GM21515 (cell line): ENCODE data around the gene ERVK3-1.
"Not testable (repeated sequence)": the region's sequence is repeated elsewhere in the genome, so short reads cannot be mapped to it uniquely, and the experiment has no call there.

Experiments
- ATAC-seq: cut with Tn5 transposase; IDR thresholded peaks from one replicate; pipeline ENCODE4 v1.9.1; 2021; ENCODE audit not compliant: unreplicated experiment

ERVK3-1 gene, protein sequence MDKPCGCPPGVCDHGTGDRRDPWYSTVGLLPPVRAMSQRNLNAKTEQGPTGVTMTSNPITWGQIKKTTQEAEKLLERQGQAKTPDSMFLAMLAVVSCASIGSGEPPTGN

DNA sequence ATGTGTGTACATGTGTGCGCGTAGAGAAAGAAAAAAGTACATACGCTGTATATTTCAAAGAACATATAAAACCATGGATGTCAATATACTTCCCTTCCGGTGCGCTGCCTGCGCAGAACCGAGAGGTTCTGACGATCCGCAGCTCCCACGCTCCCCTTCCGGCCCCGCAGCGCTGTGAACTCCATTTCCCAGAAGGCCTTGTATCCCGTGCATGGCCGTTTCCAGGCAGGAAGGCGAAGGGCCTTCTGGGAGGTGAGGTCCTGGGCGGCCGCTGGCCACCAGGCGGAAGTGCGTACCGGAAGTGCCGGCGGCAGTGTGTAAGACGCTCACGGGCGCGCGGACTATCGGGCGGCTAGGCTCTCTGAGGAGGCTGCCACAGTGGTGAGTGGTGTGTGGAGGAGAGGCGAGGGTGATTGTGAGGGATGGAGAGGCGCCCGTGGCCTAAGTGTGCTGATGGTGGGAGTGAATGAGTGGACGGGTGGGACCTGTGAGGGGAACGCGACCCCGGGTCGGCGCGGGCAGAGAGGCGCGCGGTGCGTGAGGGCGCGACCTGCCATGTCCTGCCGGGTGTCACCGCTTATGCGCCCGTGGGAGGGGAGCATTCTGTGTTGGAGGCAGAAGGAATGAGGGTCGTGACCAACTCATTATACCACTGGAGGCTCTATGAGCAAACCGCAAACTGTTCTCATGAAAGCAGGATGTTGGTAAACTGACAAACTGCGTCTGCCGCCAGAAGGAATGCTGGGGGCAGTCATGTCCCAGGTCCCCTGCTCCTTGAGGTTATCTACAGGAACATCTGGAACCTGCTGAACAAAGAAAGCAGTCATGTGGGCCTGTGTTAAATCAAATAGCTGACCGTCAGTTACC is at the start of gene ERVK3-1:
ERVK3-1 (plus strand) TSS at position 313 of the 867 bp plus-strand sequence. CDS start 6,792 bp downstream, outside the sequence.
- ATAC-seq = peak; percentile 86

DNA sequence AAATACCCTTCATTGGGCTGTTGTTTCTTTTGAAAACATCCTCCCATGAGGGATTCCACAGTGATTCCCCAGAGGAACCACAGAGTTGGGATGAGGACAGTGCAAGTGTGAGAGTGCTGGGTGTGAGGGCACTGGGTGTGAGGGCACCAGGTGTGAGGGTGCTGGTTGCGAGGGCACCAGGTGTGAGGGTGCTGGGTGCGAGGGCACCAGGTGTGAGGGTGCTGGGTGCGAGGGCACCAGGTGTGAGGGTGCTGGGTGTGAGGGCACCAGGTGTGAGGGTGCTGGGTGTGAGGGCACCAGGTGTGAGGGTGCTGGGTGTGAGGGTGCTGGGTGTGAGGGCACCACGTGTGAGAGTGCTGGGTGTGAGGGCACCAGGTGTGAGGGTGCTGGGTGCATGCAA is 46.9 kb upstream of the ERVK3-1 start:
- not testable (repeated sequence) for ATAC-seq

DNA sequence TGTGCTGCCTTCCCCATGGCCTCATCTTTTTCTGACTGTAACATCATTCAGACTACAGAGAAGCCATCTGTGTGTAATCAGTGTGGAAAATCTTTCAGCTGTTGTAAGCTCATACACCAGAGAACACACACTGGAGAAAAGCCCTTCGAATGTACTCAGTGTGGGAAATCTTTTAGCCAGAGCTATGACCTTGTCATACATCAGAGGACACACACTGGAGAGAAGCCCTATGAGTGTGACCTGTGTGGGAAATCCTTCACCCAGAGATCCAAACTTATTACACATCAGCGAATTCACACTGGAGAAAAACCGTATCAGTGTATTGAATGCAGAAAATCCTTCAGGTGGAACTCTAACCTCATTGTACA is 43.6 kb upstream of the ERVK3-1 start:
- no peak for ATAC-seq

DNA sequence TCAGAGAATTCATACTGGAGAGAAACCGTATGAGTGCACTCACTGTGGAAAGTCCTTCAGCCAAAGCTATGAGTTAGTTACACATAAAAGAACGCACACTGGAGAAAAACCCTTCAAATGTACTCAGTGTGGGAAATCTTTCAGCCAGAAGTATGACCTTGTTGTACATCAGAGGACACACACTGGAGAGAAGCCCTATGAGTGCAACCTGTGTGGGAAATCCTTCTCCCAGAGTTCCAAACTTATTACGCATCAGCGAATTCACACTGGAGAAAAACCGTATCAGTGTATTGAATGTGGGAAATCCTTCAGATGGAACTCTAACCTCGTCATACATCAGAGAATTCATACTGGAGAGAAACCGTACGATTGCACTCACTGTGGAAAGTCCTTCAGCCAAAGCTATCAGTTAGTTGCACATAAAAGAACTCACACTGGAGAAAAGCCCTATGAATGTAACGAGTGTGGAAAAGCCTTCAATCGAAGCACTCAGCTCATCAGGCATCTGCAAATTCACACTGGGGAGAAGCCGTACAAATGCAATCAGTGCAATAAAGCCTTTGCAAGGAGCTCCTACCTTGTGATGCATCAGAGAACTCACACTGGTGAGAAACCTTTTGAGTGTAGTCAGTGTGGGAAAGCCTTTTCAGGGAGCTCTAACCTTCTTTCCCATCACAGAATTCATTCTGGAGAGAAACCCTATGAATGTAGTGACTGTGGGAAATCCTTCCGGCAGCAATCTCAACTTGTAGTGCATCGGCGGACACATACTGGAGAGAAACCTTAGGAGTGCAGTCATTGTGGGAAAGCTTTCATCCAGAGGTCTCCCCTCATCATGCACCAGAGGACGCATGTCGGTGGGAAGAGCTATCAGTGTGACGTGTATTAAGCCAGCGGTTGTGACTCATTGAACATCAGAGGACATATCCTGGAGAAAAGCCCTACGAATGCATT is 42.9 kb upstream of the ERVK3-1 start:
- ATAC-seq = no peak

DNA sequence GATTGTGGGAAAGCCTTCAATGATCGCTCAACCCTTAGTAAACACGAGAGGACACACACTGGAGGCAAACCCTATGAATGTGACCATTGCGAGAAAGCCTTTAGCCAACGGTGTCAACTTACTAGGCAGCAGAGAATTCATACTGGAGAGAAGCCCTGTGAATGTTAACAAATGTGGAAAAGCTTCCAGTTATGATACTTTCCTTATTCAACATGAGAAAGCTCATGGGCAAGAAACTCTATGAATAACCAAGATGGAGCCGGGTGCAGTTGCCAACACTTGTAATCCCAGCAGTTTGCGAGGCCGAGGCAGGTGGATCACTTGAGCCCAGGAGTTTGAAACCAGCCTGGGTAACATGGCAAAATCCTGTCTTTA is 42.3 kb upstream of the ERVK3-1 start:
- ATAC-seq = no peak

DNA sequence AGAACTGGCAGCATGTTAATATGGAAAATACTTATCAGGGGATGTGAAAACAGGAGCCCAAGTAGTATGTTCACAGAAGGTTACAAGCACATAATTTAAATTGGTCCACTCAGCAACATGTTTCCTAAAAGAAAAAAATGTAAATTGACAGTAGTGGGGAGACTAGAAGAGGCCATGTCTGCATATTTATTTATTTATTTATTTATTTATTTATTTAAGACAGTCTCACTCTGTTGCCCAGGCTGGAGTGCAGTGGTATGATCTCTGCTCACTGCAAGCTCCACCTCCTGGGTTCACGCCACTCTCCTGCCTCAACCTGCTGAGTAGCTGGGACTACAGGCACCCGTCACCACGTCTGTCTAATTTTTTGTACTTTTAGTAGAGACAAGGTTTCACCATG is 40.1 kb upstream of the ERVK3-1 start:
- ATAC-seq = no peak

DNA sequence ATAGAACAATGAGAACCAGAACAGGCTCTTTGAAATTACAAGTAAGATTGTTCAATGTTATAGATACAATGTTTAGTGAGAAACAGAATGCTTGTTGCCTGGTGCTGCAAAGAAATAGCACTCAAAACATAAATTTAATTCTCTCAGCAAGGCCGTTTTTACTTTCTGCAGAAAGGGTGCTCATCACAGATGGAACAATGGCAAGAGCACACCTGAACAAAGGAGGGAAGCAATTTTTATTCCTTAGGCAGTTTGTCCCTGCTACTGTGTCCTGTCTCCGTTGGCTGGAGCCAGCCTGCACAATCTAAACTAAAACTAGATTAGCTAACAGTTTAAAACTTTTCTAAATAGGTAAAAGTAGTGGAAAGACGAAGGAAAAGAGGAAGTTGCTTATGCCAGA is 36.8 kb upstream of the ERVK3-1 start:
- ATAC-seq = no peak

DNA sequence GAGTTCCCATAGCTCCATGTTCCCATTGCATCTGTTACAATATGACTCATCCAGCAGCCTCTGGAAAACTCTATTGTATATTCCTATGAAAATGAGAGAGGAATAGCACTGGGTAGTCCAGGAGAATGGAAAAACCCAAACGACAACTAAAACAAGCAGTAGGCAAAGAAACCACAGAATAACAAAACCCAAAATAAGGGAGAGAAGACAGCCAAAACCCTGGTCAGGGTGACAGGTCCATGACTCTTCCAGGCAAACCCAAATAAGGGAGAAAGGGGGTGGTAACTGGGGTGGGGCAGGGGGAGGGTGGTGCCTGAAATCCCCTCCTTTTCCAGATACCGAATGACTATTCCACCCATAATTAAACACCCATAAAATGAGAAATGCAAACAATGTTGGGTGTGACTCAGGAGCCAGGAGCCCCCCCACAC is 30.4 kb upstream of the ERVK3-1 start:
- no peak for ATAC-seq

DNA sequence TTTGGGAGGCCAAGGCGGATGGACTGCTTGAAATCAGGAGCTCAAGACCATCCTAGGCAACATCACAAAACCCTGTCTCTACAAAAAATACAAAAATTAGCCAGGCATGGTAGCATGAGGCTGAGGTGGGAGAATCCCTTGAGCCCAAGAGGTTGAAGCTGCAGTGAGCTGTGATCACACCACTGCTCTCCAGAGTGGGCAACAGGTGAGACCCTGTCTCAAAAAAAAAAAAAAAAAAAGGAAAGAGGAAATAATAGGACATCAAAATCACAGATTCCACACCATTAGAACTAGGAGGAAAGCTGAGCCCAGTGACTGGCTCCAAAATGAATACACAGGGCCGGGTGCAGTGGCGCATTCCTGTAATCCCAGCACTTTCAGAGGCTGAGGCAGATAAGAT is 29.6 kb upstream of the ERVK3-1 start:
- no peak for ATAC-seq

DNA sequence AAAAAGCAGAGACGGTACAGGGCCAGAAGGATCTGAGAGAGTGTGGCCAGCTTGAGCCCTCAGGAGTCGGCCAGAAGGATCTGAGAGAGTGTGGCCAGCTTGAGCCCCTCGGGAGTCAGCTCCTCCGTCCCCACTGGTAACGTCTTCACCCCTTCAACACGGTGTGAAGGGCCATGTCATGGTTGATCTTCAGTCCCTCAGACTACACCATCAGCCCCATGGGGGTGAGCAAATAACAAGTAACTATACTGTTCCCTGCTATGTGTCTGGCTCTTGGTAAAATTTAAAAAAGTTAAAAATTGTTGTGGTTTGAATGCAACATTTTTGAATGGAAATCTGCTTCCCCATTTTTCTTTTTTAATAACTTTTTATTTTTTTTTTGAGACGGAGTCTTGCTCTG is 28.0 kb upstream of the ERVK3-1 start:
- ATAC-seq = no peak

DNA sequence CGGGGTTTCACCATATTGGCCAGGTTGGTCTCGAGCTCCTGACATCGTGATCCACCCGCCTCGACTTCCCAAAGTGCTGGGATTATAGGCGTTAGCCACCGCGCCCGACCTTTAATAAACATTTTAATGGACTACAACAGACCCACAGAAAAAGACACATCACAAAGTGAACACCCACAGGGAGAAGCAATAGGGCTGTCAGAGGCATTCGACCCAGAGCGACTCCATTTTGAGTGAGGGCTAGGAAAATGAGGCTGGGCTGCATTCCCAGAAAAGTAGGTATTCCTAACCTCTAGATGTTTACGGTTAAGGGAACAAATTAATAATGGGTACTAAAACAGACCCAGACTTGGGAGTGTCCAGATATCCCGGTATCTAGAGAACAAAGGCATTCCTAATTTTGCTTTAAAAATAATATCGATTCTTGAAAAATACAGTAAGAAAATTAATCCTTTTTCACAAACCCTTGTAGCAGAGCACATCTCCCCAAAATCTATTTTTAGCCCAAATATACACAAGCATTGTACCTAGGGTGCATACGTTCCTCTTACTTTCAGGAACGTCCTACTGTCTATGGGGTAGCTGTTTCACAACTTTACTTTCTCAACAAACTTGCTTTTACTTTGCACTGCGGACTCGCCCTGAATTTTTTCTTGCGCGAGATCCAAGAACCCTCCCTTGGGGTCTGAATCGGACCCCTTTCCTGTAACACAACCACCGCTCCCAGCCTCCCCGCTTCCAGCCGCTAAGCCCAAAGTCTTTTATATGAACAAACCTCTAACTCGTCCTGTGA is 27.2 kb upstream of the ERVK3-1 start:
- no peak for ATAC-seq

DNA sequence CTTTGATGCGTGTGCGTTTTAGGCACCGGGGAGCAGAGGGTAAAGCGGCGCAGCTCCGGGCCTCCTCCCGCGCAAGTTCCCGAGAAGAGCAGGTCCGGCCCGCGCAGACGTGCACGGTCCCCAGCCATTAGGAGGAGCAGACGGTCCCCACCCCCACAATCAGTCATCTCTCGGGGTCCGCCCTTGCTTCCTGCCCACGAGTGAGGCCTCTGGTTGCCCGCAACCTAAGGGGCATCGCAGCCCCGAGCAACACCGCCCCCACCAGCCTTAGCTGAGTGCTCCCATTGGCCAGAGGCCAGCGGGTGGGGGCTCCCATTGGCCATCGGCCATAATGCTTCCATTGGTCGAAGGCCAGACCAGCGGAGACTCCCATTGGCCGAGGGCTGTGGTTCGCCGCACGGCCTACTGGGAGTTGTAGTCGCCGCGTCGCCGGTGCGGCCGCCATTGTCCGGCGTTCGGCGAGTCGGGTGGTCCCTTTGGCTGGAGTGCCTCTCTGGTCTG is 26.6 kb upstream of the ERVK3-1 start, which contains the start of gene ZNF8:
ZNF8 (plus strand) TSS at position 415 of the 501 bp plus-strand sequence. CDS start 127 bp downstream, outside the sequence.
- ATAC-seq = peak; percentile 95

DNA sequence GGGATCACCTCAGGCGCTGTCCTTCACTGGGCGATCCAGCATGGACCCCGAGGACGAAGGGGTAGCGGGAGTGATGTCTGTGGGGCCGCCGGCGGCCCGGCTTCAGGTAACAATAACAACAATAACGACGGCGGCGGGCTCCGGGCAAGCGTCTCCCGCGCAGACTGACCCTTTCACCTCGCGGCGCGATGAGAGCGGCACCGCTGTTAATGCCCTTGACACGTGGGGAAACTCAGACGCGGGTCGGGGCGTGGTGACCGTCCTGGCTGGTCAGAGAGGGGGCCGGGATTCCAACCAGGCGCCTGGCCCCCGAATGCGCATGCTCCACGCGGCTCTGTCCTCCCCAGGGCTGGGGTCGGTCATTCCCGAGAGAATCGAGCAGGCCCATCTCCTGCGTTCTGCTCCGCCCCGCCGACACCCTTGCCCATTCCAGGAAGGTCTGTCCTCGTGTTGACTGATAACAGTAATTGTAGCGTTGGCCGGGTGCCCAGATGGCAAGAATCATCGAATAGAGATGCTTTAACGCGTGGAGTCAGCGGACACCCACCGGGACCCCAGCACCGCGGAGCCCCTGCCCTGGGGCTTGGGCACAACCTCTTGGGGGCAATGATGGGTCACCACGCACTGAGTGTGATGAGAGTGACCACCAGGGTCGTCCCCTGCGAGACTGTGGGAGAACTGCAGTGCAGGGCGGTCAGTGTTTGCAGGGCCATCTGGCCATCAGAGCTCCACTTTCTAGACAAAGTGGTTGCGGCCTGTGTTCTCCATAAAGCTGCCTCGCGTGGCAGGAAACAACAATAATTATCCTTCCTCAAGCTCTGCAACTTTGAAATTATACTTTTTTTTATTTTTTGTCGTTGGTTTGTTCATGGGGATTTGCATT is 25.9 kb upstream of the ERVK3-1 start:
- peak; percentile 30 for ATAC-seq

DNA sequence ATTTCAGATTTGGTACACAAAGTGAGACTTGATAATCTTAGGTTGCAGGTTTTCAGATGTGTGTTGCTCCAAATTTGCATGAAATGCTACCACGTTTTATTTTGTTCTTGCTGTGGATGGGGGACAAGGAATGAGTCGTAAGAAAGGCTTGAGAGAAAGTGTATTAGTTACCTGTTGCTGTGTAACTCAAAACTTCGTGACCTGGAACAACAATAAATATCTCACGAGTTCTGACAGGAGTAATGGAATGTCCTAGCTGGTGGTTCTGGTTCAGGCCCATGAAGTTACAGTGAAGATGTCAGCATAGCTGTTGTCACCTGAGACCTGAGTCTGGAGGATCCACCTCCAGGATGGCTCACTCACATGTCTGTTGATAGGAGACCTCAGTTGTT is 25.3 kb upstream of the ERVK3-1 start:
- ATAC-seq = no peak

DNA sequence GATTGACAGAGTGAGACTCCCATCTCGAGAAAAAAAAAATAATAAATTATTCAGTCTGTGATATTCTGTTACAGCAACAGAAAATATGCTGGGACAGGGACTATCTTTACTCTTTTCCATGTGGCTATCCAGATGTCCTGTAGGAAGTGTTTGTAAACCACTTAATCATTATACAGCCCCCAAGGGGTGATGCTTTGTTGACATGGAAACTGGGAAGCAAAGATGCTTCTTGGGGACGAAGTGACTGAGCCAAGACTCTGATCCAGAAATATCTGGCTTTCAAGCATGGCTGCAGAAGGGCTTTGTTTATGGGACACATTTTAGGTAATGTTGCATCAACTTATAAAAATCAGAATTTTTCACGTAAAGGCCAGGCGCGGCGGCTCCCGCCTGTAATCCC is 21.0 kb upstream of the ERVK3-1 start:
- ATAC-seq = no peak

DNA sequence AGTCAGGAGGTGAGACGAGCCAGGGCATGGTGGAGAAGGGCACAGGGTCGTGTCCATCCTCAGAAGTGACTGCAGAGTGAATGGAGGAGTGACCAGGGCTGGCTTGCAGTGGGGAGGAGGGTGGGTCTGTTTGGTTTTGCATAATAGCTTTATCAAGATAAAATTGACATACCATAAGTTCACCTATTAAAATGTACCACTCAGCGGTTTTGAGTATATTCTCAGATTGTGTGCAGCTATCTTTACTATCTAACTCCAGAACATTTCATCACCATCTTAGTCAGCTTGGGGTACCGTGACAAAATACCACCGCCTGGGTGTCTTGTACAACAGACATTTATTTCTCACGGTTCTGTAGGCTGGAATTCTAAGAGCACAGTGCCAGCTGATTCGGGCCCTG is 13.2 kb upstream of the ERVK3-1 start:
- ATAC-seq = no peak

DNA sequence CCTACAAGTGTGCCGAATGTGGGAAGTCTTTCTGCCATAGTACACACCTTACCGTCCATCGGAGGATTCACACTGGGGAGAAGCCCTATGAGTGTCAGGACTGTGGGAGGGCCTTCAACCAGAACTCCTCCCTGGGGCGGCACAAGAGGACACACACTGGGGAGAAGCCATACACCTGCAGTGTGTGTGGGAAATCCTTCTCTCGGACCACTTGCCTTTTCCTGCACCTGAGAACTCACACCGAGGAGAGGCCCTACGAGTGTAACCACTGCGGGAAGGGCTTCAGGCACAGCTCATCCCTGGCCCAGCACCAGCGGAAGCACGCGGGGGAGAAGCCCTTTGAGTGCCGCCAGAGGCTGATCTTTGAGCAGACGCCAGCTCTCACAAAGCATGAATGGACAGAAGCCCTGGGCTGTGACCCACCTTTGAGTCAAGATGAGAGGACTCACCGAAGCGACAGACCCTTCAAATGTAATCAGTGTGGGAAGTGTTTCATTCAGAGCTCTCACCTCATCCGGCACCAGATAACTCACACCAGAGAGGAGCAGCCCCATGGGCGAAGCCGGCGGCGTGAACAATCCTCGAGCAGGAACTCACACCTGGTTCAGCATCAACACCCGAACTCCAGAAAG is 10.3 kb upstream of the ERVK3-1 start:
- ATAC-seq = no peak

DNA sequence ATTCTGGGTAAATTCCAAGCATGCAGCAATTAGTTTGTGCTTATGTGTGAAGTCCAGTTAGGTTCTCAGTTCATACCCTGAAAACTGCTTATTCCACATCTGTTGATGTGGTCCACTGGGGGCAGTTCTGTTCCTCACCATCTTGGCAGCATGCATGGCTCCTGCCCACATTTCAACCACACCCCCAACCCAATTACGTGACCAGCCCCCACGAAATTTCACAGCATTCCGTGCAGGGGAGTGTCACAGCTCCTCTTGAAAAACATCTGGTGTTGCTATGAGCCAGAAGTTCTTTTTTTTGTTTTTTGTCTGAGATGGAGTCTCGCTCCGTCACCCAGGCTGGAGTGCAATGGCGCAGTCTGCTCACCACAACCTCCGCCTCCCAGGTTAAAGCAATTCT is 9.1 kb upstream of the ERVK3-1 start:
- no peak for ATAC-seq

DNA sequence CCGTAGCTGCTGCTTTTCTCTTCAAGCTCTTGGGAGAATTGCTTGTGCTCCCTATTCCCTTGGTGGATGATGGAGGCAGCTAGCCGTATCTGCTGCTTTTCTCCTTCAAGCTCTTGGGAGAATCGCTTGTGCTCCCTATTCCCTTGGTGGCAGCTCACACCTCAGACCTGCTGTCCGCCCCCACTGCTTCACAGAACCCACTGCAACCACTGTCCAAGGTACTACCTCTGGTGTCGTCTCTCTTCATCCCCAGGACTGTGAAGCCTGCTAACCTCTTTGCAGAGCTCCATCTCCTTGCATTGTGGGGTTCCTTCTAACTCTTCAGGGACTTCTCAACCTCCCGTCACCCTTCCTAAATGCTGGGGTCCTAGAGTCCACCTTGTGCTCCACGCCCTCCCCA is 4.6 kb upstream of the ERVK3-1 start:
- ATAC-seq = no peak
